Smooth muscle cell (in vitro differentiated cells): ENCODE results near the gene DDX28. TPM values are rescaled to one million over a fixed set of nuclear protein-coding genes. Genes with fewer than 3 reads are reported as not detected.

Experiments
- DNase-seq: peaks from one replicate; lab custom pipeline; 2025; ENCODE audit not compliant: unreplicated experiment; lab: John Stamatoyannopoulos, UW
- H2AFZ ChIP-seq: fragments of 200-600 bp; sonication (generic); 2 replicates; pipeline ENCODE4 v1.6.0; 2016; ENCODE audit warnings: antibody characterized with exemption, low read depth, mild to moderate bottlenecking
- H3F3A ChIP-seq: fragments of 200-600 bp; sonication (generic); 2 replicates; pipeline ENCODE4 v1.6.0; 2017; ENCODE audit warnings: antibody characterized with exemption, low read depth
- H3K27ac ChIP-seq: fragments of 200-600 bp; sonication (generic); 2 replicates; pipeline ENCODE4 v1.5.1; 2016; ENCODE audit warnings: low read depth, mild to moderate bottlenecking
- H3K27me3 ChIP-seq: fragments of 200-600 bp; sonication (generic); 2 replicates; pipeline ENCODE4 v1.6.1; 2016; ENCODE audit warnings: low read depth, mild to moderate bottlenecking
- H3K36me3 ChIP-seq: fragments of 200-600 bp; sonication (generic); 2 replicates; pipeline ENCODE4 v1.5.1; 2016; ENCODE audit warnings: low read depth
- H3K4me1 ChIP-seq: fragments of 200-600 bp; sonication (generic); 2 replicates; pipeline ENCODE4 v1.5.1; 2016; ENCODE audit warnings: low read depth
- H3K4me2 ChIP-seq: fragments of 200-600 bp; sonication (generic); 2 replicates; pipeline ENCODE4 v1.6.0; 2016; ENCODE audit warnings: mild to moderate bottlenecking
- H3K4me3 ChIP-seq: fragments of 200-600 bp; sonication (generic); 2 replicates; pipeline ENCODE4 v1.5.1; 2016; ENCODE audit warnings: mild to moderate bottlenecking
- H3K79me2 ChIP-seq: fragments of 200-600 bp; sonication (generic); 2 replicates; pipeline ENCODE4 v1.6.0; 2016; ENCODE audit warnings: low read depth, mild to moderate bottlenecking
- H3K9ac ChIP-seq: fragments of 200-600 bp; sonication (generic); 2 replicates; pipeline ENCODE4 v1.6.0; 2016; ENCODE audit warnings: low read depth
- H3K9me3 ChIP-seq: fragments of 200-600 bp; sonication (generic); replicated peaks from 2 replicates; pipeline ENCODE4 v1.5.1; 2016; ENCODE audit warnings: low read depth
- H4K20me1 ChIP-seq: fragments of 200-600 bp; sonication (generic); 2 replicates; pipeline ENCODE4 v1.6.0; 2016; ENCODE audit warnings: low read depth
- CTCF ChIP-seq: fragments of 200-600 bp; sonication (generic); IDR thresholded peaks from 2 replicates; pipeline ENCODE4 v1.5.1; 2017; ENCODE audit warnings: borderline replicate concordance, mild to moderate bottlenecking, antibody characterized with exemption; ENCODE audit not compliant: insufficient read depth, poor library complexity, severe bottlenecking
- WGBS: methylation state at CpG from one replicate; pipeline ENCODE4 v1.1.7; 2016; ENCODE audit warnings: low lambda C conversion rate; 5-methylcytosine and 5-hydroxymethylcytosine counted together
- polyA plus RNA-seq: library from polyadenylated mRNA; unstranded; fragments of >200 nt; fragmentation: Nextera tagmentation; extraction: Ambion mirVana; gene quantifications from 2 replicates; pipeline ENCODE4 v1.2.1, GENCODE V29; 2016
- total RNA-seq: library from RNA; depleted of rRNA; stranded (reverse); fragments of >200 nt; gene quantifications from 2 replicates; pipeline ENCODE4 v1.2.3, GENCODE V29; 2014

The DDX28 gene
- total and polyA plus RNA-seq, 2 experiments from 2014 or later: 6.7 to 9.0 TPM

- Histone ChIP-seq H3K9ac (no peak overlapping the region), H3F3A (no peaks in the 10 kb centered on the region), H3K27ac (no peak overlapping the region), H3K4me3 (no peak overlapping the region), H3K36me3 (peaks cover 3% of the 10 kb centered on the region), H2AFZ (no peak overlapping the region), H4K20me1 (no peaks in the 10 kb centered on the region), H3K9me3 (no peaks in the 10 kb centered on the region), H3K27me3 (no peaks in the 10 kb centered on the region), H3K79me2 (no peaks in the 10 kb centered on the region), H3K4me2 (no peak overlapping the region), H3K4me1 (no peaks in the 10 kb centered on the region)
- no peak for TF ChIP-seq CTCF
- no peak for DNase-seq
- WGBS: 97% methylated on average over 4 of the region's 4 CpGs
Observed at GRCh38 chr16:68062910-68063393, 39.9 kb upstream of the DDX28 start.

DNA sequence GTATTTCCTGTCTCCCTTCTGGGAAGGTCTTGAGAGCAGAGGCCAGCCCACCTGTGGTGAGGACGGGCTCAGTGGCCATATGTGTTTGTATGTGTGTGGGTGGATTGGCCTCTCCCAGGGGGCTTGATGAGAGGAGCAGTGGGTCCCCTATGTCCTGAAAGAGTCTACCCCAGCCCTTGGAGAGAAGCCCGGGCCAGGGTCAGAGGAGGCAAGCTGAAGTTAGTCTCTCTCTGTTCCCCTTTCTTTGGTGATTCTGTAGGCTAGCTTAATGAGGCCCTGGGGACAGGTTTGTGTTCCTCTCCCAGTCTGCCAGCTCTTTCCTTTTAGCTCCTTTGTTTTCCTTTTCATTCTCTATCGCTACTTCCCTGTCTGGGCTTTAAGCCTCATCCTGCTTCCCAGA lies 38.4 kb upstream of the DDX28 start:
- TF ChIP-seq CTCF: no peak
- no peak for DNase-seq
- Histone ChIP-seq H3K27ac (no peak overlapping the region), H3K36me3 (peaks cover 3% of the 10 kb centered on the region), H3K4me3 (no peak overlapping the region), H3K4me1 (no peaks in the 10 kb centered on the region), H3K9me3 (no peaks in the 10 kb centered on the region), H3K9ac (no peak overlapping the region), H2AFZ (no peak overlapping the region), H3K79me2 (no peaks in the 10 kb centered on the region), H4K20me1 (no peaks in the 10 kb centered on the region), H3K27me3 (no peaks in the 10 kb centered on the region), H3K4me2 (no peak overlapping the region), H3F3A (no peaks in the 10 kb centered on the region)
- WGBS: 96% methylated on average over 3 of the region's 3 CpGs

GRCh38 chr16:68059804-68060203 lies 36.8 kb upstream of the DDX28 start:
- no peaks in the 10 kb centered on the region for H3K79me2 ChIP-seq
- no peak overlapping the region for H3K27ac ChIP-seq
- H2AFZ ChIP-seq: no peak overlapping the region
- no peak overlapping the region for H3K4me3 ChIP-seq
- no peaks in the 10 kb centered on the region for H3F3A ChIP-seq
- no peak overlapping the region for H3K4me2 ChIP-seq
- H4K20me1 ChIP-seq: no peaks in the 10 kb centered on the region
- TF ChIP-seq CTCF: no peak
- DNase-seq: no peak
- no peak overlapping the region for H3K9ac ChIP-seq
- peaks cover 3% of the 10 kb centered on the region for H3K36me3 ChIP-seq
- H3K9me3 ChIP-seq: no peaks in the 10 kb centered on the region
- no peaks in the 10 kb centered on the region for H3K4me1 ChIP-seq
- H3K27me3 ChIP-seq: no peaks in the 10 kb centered on the region

DNA sequence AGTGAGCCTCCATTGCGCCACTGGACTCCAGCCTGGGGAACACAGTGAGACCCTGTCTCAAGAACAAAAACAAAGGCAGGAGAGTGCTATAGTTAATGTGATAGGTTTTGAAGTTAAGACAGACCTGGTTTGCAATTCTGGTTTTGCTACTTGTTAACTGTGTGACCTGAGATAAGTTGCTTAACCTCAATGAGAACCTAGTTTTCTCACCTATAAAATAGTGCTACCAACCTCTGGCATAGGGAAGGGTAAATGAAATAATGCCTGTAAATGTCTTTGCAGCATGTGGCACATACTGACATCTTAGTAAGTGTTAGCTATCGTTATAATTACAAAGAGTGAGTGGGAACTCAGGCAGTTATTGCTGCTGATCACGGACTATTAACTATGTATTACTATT lies 32.4 kb upstream of the DDX28 start:
- TF ChIP-seq CTCF: no peak
- no peak overlapping the region for H3K9ac ChIP-seq
- peaks cover 3% of the 10 kb centered on the region for H3K36me3 ChIP-seq
- H4K20me1 ChIP-seq: no peaks in the 10 kb centered on the region
- H3K79me2 ChIP-seq: no peaks in the 10 kb centered on the region
- no peak overlapping the region for H3K4me2 ChIP-seq
- 96% methylated on average over 3 of the region's 3 CpGs for WGBS
- H3K4me1 ChIP-seq: no peaks in the 10 kb centered on the region
- H3F3A ChIP-seq: no peaks in the 10 kb centered on the region
- H3K27ac ChIP-seq: no peak overlapping the region
- H3K27me3 ChIP-seq: no peaks in the 10 kb centered on the region
- DNase-seq: no peak
- no peak overlapping the region for H3K4me3 ChIP-seq
- no peaks in the 10 kb centered on the region for H3K9me3 ChIP-seq
- no peak overlapping the region for H2AFZ ChIP-seq
